HEK293 (cell line): ENCODE data around the gene CMIP.

ENCODE experiments used
- CTCF ChIA-PET: fragments of 350-600 bp; formaldehyde crosslinking; extraction: SDS; loops from one replicate; lab custom pipeline; 2021; ENCODE audit warnings: antibody characterized with exemption; lab: Yijun Ruan, JAX
- POLR2A ChIA-PET: fragments of 300-600 bp; formaldehyde crosslinking; extraction: SDS; loops from one replicate; lab custom pipeline; 2020; ENCODE audit warnings: antibody characterized with exemption, inconsistent platforms; lab: Yijun Ruan, JAX
- H3K27ac ChIP-seq: fragments of 200-500 bp; sonication (Bioruptor generic); 2 replicates; pipeline ENCODE4 v1.5.1; 2014; ENCODE audit warnings: low read depth, low read length, control low read depth, inconsistent platforms; ENCODE audit errors: extremely low read depth
- H3K36me3 ChIP-seq, 2 experiments: fragments of 200-500 bp in 1 of 2; sonication (Bioruptor generic) in 1 of 2; 1 replicate in 1 of 2; 2 replicates in 1 of 2; pipeline ENCODE4 v1.5.1; 2014 to 2017; ENCODE audit warnings: inconsistent platforms in 2 of 2, low read length in 2 of 2; ENCODE audit not compliant: control insufficient read depth in 2 of 2, insufficient read depth in 1 of 2
- H3K4me1 ChIP-seq: fragments of 200-500 bp; sonication (Bioruptor generic); 2 replicates; pipeline ENCODE4 v1.5.1; 2014; ENCODE audit warnings: mild to moderate bottlenecking, low read length, inconsistent platforms; ENCODE audit not compliant: control insufficient read depth, insufficient read depth
- H3K4me3 ChIP-seq: 2 replicates; pipeline ENCODE4 v1.5.1; 2011; ENCODE audit warnings: low read depth, mild to moderate bottlenecking, control low read depth, low read length, moderate library complexity
- H3K9me3 ChIP-seq: fragments of 200-500 bp; sonication (Bioruptor generic); 2 replicates; pipeline ENCODE4 v1.5.1; 2014; ENCODE audit warnings: low read depth, low read length, inconsistent platforms; ENCODE audit not compliant: control insufficient read depth, insufficient read depth
- PRDM6 ChIP-seq: fragments of 450-650 bp; formaldehyde crosslinking; IDR thresholded peaks from 2 replicates; pipeline ENCODE4 v1.5.1; 2017; ENCODE audit warnings: missing biosample characterization, missing genetic modification characterization
- REPIN1 ChIP-seq: fragments of 450-650 bp; formaldehyde crosslinking; IDR thresholded peaks from 2 replicates; pipeline ENCODE4 v1.5.1; 2017; ENCODE audit warnings: missing biosample characterization, missing genetic modification characterization, low read depth
- SCRT2 ChIP-seq: fragments of 450-650 bp; formaldehyde crosslinking; IDR thresholded peaks from 2 replicates; pipeline ENCODE4 v1.5.1; 2016; ENCODE audit warnings: missing biosample characterization, missing genetic modification characterization
- ZFP41 ChIP-seq: fragments of 450-650 bp; formaldehyde crosslinking; IDR thresholded peaks from 2 replicates; pipeline ENCODE4 v1.5.1; 2016; ENCODE audit warnings: missing biosample characterization, missing genetic modification characterization, borderline replicate concordance
- ZNF140 ChIP-seq: fragments of 450-650 bp; formaldehyde crosslinking; IDR thresholded peaks from 2 replicates; pipeline ENCODE4 v1.5.1; 2016; ENCODE audit warnings: missing biosample characterization, missing genetic modification characterization
- ZNF223 ChIP-seq: fragments of 450-650 bp; formaldehyde crosslinking; IDR thresholded peaks from 2 replicates; pipeline ENCODE4 v1.5.1; 2016; ENCODE audit warnings: missing biosample characterization, missing genetic modification characterization
- ZNF354C ChIP-seq: fragments of 450-650 bp; formaldehyde crosslinking; IDR thresholded peaks from 2 replicates; pipeline ENCODE4 v1.5.1; 2016; ENCODE audit warnings: missing biosample characterization, missing genetic modification characterization, low read depth, borderline replicate concordance
- ZNF37A ChIP-seq: fragments of 450-650 bp; IDR thresholded peaks from 2 replicates; pipeline ENCODE4 v1.5.1; 2018; ENCODE audit warnings: missing biosample characterization, missing genetic modification characterization
- ZNF423 ChIP-seq: fragments of 450-650 bp; formaldehyde crosslinking; IDR thresholded peaks from 2 replicates; pipeline ENCODE4 v1.5.1; 2016; ENCODE audit warnings: missing biosample characterization, missing genetic modification characterization
- ZNF529 ChIP-seq: fragments of 450-650 bp; formaldehyde crosslinking; IDR thresholded peaks from 2 replicates; pipeline ENCODE4 v1.5.1; 2017; ENCODE audit warnings: missing genetic modification characterization, missing biosample characterization; ENCODE audit not compliant: insufficient replicate concordance
- ZNF561 ChIP-seq: fragments of 450-650 bp; IDR thresholded peaks from 2 replicates; pipeline ENCODE4 v1.5.1; 2018; ENCODE audit warnings: missing biosample characterization, missing genetic modification characterization, borderline replicate concordance
- ZNF776 ChIP-seq: fragments of 450-650 bp; formaldehyde crosslinking; IDR thresholded peaks from 2 replicates; pipeline ENCODE4 v1.5.0; 2017; ENCODE audit warnings: missing biosample characterization, missing genetic modification characterization, borderline replicate concordance
- ZNF792 ChIP-seq: fragments of 450-650 bp; formaldehyde crosslinking; IDR thresholded peaks from 2 replicates; pipeline ENCODE4 v1.5.1; 2016; ENCODE audit warnings: missing biosample characterization, missing genetic modification characterization
- ZSCAN23 ChIP-seq: fragments of 450-650 bp; formaldehyde crosslinking; IDR thresholded peaks from 2 replicates; pipeline ENCODE4 v1.5.1; 2016; ENCODE audit warnings: missing biosample characterization, missing genetic modification characterization
- TF ChIP-seq, protein P1 (sequence below): fragments of 450-650 bp; formaldehyde crosslinking; IDR thresholded peaks from 2 replicates; pipeline ENCODE4 v1.5.1; 2016; ENCODE audit warnings: missing biosample characterization, missing genetic modification characterization, low read depth
- TF ChIP-seq, protein P2 (sequence below): fragments of 450-650 bp; IDR thresholded peaks from 2 replicates; pipeline ENCODE4 v1.5.1; 2018; ENCODE audit warnings: missing biosample characterization, mild to moderate bottlenecking, missing genetic modification characterization

CMIP gene

DNA sequence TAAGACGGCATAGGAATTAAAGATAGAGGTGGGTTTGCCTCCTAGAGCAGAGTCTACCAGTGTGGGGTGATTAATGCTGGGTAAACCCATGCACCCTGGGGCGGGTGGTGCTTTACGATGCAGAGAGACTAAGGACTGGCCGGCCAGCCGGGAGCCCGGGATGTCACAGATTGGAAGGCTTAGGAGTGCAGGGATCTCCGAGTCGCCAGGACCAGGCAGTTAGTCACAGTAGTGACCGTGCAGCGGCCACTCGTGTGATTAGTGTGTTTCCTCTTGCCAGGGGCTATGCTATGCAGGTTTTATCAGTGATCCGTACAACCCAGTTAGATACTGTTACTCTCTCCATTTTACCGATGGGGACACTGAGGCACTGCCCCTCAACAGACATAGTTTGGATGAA, 10.4 kb downstream of the CMIP start:
- Histone ChIP-seq H3K4me3 (no peak overlapping the region), H3K4me1 (no peaks in the 10 kb centered on the region), H3K9me3 (no peaks in the 10 kb centered on the region), H3K27ac (no peak overlapping the region), H3K36me3 (peaks cover 0 to 15% of the 10 kb centered on the region in 2 experiments; a peak in 1 of 3 replicates)
- CTCF ChIA-PET: no interaction called here
- POLR2A ChIA-PET: no interaction called here
- TF ChIP-seq, protein P1, sequence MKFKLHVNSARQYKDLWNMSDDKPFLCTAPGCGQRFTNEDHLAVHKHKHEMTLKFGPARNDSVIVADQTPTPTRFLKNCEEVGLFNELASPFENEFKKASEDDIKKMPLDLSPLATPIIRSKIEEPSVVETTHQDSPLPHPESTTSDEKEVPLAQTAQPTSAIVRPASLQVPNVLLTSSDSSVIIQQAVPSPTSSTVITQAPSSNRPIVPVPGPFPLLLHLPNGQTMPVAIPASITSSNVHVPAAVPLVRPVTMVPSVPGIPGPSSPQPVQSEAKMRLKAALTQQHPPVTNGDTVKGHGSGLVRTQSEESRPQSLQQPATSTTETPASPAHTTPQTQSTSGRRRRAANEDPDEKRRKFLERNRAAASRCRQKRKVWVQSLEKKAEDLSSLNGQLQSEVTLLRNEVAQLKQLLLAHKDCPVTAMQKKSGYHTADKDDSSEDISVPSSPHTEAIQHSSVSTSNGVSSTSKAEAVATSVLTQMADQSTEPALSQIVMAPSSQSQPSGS (tag by site-specific recombination): no peak
- TF ChIP-seq ZNF354C (tag by site-specific recombination) (no peak), ZNF140 (tag by site-specific recombination) (no peak), PRDM6 (tag by site-specific recombination) (no peak), ZNF37A (tag by site-specific recombination) (no peak), ZNF561 (tag by site-specific recombination) (no peak), ZNF529 (tag by site-specific recombination) (no peak), ZNF792 (tag by site-specific recombination) (no peak), ZSCAN23 (tag by site-specific recombination) (no peak), ZNF423 (tag by site-specific recombination) (no peak)
- TF ChIP-seq, protein P2, sequence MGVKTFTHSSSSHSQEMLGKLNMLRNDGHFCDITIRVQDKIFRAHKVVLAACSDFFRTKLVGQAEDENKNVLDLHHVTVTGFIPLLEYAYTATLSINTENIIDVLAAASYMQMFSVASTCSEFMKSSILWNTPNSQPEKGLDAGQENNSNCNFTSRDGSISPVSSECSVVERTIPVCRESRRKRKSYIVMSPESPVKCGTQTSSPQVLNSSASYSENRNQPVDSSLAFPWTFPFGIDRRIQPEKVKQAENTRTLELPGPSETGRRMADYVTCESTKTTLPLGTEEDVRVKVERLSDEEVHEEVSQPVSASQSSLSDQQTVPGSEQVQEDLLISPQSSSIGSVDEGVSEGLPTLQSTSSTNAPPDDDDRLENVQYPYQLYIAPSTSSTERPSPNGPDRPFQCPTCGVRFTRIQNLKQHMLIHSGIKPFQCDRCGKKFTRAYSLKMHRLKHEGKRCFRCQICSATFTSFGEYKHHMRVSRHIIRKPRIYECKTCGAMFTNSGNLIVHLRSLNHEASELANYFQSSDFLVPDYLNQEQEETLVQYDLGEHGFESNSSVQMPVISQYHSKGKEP (tag by site-specific recombination): no peak

- Histone ChIP-seq H3K27ac (no peak overlapping the region), H3K4me3 (no peak overlapping the region), H3K4me1 (no peaks in the 10 kb centered on the region), H3K9me3 (no peaks in the 10 kb centered on the region), H3K36me3 (peaks cover 0 to 15% of the 10 kb centered on the region in 2 experiments; a peak in 1 of 3 replicates)
- POLR2A ChIA-PET: no interaction called here
- CTCF ChIA-PET: no interaction called here
- 0 out of 2 replicates have a peak, but pooled peaks have one; percentile 9 for TF ChIP-seq SCRT2 (tag by site-specific recombination)
- TF ChIP-seq REPIN1 (tag by site-specific recombination): no peak
Measured at GRCh38 chr16:81455720-81456494, 11.3 kb downstream of the CMIP start.

DNA sequence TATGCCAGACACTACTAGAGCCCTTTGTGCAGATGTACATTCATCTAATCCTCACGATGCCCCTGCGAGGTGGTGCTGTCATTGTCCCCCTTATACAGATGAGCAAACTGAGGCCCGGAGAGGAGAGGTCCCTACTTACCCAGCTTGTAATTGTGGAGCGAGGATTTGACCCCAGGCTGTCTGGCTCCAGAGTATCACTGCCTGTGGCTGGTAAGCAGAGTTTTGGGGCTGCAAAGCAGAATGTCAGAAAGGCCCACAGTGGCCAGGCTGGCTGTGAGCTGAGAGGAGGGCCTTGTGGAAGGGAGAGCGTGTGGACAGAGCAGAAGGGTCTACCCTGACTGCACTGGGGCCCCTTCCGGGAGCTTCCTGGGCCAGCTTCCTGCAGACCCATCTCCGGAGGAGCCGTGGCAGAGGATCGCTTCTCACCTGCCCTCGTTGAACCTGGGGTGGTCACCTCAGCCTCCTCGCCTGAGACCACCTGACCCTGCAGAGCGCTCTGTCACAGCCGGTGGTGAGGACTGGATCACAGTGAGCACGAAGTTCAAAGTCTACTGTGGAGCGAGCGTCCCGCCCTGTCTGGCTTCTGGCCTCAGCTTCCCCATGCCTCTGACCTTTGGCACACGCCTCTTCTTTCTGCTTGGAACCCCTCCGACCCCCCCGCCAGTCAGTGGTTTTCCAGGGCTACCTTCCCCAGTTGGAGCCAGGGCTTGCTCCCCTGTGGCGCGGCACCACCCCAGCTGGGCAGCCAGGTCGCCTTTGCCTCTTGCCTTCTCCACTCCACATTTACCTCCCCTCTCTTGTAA, 12.1 kb downstream of the CMIP start:
- H3K4me1 ChIP-seq: no peaks in the 10 kb centered on the region
- H3K9me3 ChIP-seq: no peaks in the 10 kb centered on the region
- H3K4me3 ChIP-seq: no peak overlapping the region
- H3K36me3 ChIP-seq: peaks cover 0 to 15% of the 10 kb centered on the region in 2 experiments; a peak in 1 of 3 replicates
- no peak overlapping the region for H3K27ac ChIP-seq
- CTCF ChIA-PET: no interaction called here
- TF ChIP-seq ZFP41 (tag by site-specific recombination) (no peak), ZNF776 (no peak), ZNF223 (tag by site-specific recombination) (0 out of 2 replicates have a peak, but pooled peaks have one; percentile 17)
- POLR2A ChIA-PET: no interaction called here
